ENCODE data around the gene RASGEF1C.

Gene RASGEF1C

DNA sequence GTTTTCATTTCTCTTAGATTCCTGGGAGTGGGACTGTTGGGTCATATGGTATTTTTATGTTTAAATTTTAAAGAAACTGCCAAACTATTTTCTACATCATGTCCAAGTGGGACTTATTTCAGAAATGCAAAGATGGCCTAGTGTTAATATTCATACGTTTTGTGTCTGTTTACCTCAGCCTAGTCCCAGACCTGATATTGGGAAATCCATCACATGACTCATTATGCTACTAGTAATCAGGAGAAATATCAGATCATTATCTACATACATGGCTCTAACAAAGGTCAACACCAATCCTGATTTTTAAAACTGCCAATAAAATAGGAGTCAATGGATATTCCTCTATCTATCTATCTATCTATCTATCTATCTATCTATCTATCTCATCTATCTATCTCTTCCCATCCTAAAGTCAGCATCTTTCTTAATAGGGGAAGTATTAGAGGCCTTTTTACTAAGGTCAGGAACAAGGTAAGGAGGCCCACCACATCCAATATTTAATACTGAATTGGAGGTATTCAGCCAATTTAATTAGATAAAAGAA, 4.7 kb downstream of the RASGEF1C start:
- no peaks in the 10 kb centered on the region for H3K9me3 Mint-ChIP-seq
- no peaks in the 10 kb centered on the region for H3K36me3 Mint-ChIP-seq
- peaks cover 76% of the 10 kb centered on the region for H3K27me3 Mint-ChIP-seq
- no peak overlapping the region for H3K27ac Mint-ChIP-seq
- peaks cover 8% of the 10 kb centered on the region for H3K4me1 Mint-ChIP-seq
- ATAC-seq: no peak
- H3K4me3 Mint-ChIP-seq: no peak overlapping the region

DNA sequence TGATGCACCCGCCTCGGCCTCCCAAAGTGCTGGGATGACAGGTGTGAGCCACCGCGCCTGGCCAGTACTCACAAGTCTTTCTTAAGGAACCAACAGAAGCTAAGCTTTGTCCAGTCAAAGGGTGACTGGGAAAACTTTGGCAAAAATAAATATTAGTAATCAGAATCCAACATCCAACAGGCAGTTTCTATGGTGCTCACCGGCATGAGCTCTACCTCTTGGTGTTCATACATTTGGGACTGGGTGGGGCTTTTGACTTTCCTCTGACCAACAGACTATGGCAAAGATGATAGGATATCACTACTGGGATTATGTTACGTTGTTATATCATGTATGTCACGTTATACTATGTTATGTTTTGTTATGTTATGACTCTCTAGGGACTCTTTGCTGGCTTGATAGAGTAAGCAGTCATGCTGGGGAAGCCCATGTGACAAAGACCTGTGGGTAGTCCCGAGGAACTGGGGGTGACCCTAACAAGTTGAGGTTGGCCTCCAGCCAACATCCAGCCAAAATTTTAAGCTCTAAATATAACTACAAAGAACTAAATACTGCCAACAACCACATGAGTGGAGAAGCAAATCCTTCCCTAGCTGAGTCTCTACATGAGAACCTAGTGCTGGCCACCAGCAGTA, 6.0 kb downstream of the RASGEF1C start:
- no peaks in the 10 kb centered on the region for H3K9me3 Mint-ChIP-seq
- H3K4me1 Mint-ChIP-seq: peaks cover 2% of the 10 kb centered on the region
- no peak overlapping the region for H3K27ac Mint-ChIP-seq
- peaks cover 77% of the 10 kb centered on the region for H3K27me3 Mint-ChIP-seq
- no peak overlapping the region for H3K4me3 Mint-ChIP-seq
- ATAC-seq: no peak
- H3K36me3 Mint-ChIP-seq: no peaks in the 10 kb centered on the region

DNA sequence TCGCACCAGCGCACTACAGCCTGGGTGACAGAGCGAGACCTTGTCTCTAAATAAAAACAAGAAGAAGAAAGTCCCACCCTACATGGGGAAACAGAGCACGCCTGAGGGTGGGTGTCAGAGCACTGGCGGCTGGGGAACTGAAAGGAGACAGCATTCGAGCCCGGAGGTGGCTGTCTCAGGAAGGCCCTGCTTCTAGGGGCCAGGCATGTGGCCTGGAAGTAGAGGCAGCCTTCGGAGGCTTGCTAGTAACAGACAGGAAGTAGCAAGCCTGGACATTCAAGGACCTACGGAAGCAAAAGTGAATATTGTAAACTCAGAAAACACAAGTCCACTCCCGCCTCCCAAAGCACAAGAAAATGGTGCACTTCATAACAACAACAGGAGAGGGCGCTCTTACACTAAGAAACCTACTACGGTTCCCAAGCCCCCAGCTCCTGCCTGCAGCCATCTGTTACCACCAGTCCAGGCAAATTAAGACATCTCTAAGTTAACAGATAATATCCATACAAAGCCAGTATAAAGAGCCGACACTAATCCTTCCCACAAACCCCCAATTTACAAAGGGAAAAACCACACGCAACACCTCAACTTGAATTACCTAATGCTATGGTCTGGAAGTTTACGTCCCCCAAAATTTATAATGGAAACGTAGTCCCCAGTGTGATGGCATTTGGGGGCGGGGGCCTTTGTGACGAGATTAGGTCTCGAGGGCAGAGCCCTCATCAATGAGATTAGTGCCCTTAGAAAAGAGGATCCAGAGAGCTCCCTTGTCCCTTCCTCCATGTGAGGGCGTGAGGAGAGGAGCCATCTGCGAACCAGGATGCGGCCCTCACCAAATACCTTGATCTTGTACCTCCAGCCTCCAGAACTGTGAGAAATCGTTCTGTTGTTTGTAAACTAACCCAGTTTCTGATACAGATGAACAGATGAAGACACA, 7.7 kb downstream of the RASGEF1C start:
- H3K27ac Mint-ChIP-seq: no peak overlapping the region
- ATAC-seq: no peak

DNA sequence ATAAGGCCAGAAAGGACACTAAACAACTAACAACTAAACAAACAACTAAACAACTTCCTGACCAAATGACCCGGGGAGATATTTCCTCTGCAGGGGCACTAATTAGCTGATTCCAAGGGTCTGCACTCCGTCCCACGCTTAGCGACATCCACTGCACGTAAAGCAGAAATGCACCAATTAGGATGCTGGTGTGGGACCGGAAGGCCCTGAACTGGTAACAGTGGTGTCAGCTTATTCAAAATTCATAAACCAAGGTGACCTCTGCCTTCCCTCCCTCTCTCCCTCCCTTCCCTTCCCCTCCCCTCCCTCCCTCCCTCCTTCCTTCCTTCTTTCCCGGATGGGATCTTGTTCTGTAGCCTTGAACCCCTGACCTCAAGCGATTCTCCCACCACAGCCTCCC, 9.6 kb downstream of the RASGEF1C start:
- H3K27ac Mint-ChIP-seq: no peak overlapping the region
- H3K36me3 Mint-ChIP-seq: no peaks in the 10 kb centered on the region
- H3K9me3 Mint-ChIP-seq: no peaks in the 10 kb centered on the region
- H3K4me3 Mint-ChIP-seq: no peak overlapping the region
- H3K4me1 Mint-ChIP-seq: no peaks in the 10 kb centered on the region
- ATAC-seq: no peak
- H3K27me3 Mint-ChIP-seq: peaks cover 60% of the 10 kb centered on the region

More for the DNA sequence above, 7.7 kb downstream of the RASGEF1C start:
- Mint-ChIP-seq H3K27me3 (peaks cover 75% of the 10 kb centered on the region), H3K4me3 (no peak overlapping the region), H3K36me3 (no peaks in the 10 kb centered on the region), H3K4me1 (no peaks in the 10 kb centered on the region), H3K9me3 (no peaks in the 10 kb centered on the region)

DNA sequence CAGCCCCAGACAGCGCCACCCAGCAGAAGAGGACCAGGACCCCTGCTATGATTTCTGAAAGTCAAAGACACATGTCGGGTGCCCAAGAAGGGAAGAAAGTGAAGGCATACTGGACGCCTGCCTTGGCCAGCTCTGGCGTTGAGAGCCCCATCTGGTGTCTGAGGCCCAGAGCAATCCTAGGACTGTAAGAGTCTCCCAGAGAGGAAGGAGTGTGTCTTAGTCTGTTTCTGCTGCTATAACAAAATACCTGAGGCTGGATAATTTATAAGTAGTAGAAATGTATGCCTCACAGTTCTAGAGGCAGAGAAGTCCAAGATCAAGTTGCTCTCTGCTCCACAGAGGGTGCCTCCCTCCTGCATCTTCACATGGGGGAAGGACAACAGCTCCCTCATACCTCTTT, 10.8 kb downstream of the RASGEF1C start:
- H3K36me3 Mint-ChIP-seq: no peaks in the 10 kb centered on the region
- peaks cover 54% of the 10 kb centered on the region for H3K27me3 Mint-ChIP-seq
- no peaks in the 10 kb centered on the region for H3K4me1 Mint-ChIP-seq
- no peak overlapping the region for H3K4me3 Mint-ChIP-seq
- H3K27ac Mint-ChIP-seq: no peak overlapping the region
- ATAC-seq: no peak
- no peaks in the 10 kb centered on the region for H3K9me3 Mint-ChIP-seq

DNA sequence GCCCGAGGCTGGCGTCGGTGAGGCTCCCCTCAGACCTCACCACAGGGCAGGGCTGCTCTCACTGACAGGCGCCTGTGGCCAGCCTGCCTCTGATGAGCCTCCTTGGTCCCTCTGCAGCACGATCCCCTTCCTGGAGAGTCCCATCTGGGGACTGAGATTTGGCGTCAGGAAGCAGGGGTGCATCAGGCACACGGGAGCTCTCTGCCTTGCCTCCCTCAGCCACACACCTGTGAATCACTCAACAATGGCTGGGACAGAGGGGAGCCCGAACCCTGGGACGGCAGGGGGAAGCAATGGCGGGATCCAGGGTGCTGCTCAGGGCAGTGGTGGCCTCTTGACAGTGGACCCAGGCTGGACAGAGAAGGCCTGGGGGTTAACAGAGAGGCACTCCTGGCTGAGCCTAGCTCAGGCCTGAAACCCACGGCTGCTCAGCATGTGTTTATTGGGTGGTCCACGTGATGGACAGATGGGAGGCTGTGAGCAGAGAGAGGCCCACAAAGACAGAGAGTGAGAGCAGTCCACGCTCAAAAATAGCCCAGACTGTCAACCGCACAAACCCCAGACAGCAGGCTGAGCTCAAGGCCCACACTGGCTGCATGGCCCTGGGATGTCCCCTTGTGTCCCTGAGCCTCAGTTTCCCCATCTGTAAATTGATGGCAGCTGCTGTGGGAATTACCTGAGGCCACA, 11.9 kb downstream of the RASGEF1C start:
- H3K27ac Mint-ChIP-seq: no peak overlapping the region
- no peaks in the 10 kb centered on the region for H3K4me1 Mint-ChIP-seq
- ATAC-seq: no peak
- H3K27me3 Mint-ChIP-seq: peaks cover 54% of the 10 kb centered on the region
- no peaks in the 10 kb centered on the region for H3K36me3 Mint-ChIP-seq
- H3K4me3 Mint-ChIP-seq: no peak overlapping the region
- no peaks in the 10 kb centered on the region for H3K9me3 Mint-ChIP-seq

DNA sequence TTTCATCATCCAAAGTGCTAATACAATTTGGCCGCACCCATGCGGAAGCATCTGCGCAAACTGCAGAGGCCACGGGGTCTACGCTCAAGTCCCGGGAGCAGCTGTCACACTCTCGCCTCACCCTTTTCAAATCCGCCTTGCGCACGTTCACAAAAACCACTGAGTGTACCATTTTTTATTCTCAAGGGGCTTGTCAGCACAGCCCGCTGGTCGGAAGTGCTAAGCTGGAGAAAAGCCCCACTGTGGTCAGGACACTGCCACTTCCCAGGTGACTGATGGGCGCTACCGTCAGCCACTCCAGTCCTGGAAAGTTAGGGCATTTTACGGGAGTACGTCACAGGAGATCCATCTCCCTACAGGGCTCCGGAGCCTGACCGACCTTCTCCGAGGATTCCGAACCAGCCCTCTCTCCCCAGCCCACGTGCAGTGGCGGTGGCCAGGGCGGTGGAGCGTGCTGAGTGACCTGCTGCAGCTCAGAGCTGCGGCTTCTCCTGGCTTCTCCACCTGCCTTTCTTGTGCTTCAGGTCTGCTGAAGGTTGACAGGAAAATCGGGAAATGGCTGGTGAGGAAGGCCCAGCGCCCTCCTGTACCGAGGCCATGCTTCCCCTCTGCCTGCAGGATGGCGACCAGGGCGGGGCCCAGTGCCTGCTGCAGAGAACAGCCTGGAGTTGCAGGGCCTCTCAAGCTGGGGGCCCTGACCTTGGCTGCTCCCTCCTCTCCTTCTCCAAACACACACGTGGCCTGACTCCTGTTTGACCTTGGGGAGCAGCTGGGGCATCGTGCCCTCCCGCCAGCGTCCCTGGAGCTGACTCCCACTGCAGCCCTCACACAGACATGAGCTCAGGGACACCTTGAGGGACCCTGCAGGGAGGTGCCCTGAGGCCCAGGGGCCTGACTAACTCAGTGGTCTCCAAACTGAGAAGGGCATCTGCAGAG, 14.3 kb downstream of the RASGEF1C start:
- H3K9me3 Mint-ChIP-seq: no peaks in the 10 kb centered on the region
- H3K36me3 Mint-ChIP-seq: no peaks in the 10 kb centered on the region
- no peak overlapping the region for H3K27ac Mint-ChIP-seq
- H3K27me3 Mint-ChIP-seq: peaks cover 35% of the 10 kb centered on the region
- no peak overlapping the region for H3K4me3 Mint-ChIP-seq
- no peaks in the 10 kb centered on the region for H3K4me1 Mint-ChIP-seq
- ATAC-seq: no peak

DNA sequence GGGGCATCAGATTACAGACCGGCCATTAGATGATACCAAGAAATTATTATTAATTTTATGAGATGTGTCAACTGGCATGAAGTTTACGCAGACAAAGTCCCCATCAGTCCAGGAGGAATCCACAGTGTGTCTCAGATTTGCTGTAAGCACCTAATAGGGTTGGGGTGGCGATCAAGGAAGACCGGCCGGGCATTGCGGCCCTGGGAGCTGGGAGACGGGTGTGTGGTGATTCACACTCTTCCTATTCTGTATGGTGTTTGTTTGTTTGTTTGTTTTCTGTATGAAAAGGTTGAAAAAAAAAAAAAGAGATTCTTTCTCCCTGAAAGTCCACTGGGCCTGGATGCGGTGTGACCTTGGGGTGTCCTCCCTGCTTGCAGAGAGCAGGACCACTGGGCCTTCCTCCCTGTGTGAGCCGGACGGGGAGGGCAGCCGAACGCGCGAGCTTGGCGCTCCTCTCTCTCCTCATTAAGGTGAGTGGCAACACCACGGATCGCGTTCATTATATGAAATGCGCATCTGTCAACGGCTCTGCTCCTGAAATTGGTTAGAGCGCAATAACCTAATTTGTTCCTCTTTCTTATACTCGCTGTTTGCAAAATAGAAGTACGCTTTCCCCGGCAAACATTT, 15.1 kb downstream of the RASGEF1C start:
- H3K4me3 Mint-ChIP-seq: no peak overlapping the region
- peaks cover 3% of the 10 kb centered on the region for H3K9me3 Mint-ChIP-seq
- H3K4me1 Mint-ChIP-seq: no peaks in the 10 kb centered on the region
- peaks cover 36% of the 10 kb centered on the region for H3K27me3 Mint-ChIP-seq
- no peaks in the 10 kb centered on the region for H3K36me3 Mint-ChIP-seq
- ATAC-seq: no peak
- no peak overlapping the region for H3K27ac Mint-ChIP-seq

DNA sequence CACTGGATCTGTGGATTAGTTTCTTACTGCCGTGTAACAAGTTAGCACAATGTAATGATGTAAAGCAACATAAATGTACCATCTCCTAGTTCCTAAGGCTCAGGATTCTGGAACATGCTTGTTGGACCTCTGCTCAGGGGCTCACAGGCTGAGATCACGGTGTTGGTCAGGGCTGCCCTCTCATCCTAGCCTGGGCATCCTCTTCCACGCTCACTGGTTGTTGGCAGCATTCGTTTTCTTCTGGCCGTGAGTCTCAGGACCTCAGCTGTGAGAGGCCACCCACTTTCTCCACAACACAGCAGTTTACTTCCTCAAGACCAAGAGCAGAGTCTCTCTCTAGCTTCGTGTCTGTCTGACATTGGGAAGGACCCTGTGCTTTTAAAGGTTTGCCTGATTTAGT, 17.3 kb downstream of the RASGEF1C start:
- H3K27ac Mint-ChIP-seq: no peak overlapping the region
- no peaks in the 10 kb centered on the region for H3K36me3 Mint-ChIP-seq
- no peaks in the 10 kb centered on the region for H3K4me1 Mint-ChIP-seq
- peaks cover 14% of the 10 kb centered on the region for H3K9me3 Mint-ChIP-seq
- no peak overlapping the region for H3K4me3 Mint-ChIP-seq
- H3K27me3 Mint-ChIP-seq: peaks cover 19% of the 10 kb centered on the region
- ATAC-seq: no peak

DNA sequence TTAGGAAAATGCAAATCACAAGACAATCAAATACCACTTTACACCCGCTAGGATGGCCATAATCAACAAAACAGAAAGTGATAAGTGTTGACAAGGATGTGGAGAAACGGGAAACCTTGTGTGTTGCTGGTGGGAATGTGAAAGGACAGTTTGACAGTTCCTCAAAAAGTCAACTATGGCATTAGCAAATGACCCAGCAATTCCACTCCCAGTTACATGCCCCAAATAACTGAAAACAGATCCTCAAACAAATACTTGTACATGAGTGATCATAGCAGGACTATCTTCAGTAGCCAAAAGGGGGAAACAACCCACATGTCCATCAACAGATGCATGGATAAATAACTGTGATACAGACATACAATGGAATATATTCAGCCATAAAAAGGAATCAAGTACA, 21.2 kb downstream of the RASGEF1C start:
- Mint-ChIP-seq H3K4me1 (no peaks in the 10 kb centered on the region), H3K4me3 (no peak overlapping the region), H3K9me3 (peaks cover 18% of the 10 kb centered on the region), H3K27ac (no peak overlapping the region), H3K36me3 (no peaks in the 10 kb centered on the region), H3K27me3 (peaks cover 12% of the 10 kb centered on the region)
- no peak for ATAC-seq

DNA sequence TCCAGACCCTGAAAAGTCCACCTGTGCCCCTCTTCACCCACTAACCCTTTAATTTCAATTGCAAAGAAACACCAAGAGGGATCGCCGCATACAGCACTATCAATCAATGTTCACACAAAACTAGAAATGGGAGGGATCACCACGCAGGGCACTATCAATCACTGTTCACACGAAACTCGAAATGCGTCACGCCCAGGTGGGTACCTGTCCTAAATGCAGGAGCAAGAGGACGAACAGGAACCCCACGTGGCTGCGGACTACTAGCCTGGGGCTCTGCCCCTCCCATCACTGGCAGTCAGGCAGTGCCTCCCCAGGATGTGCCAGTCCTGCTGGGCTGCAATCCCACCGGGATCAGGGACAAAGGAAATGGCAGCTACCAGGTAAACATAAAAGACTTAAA, 28.2 kb downstream of the RASGEF1C start:
- no peak overlapping the region for H3K27ac Mint-ChIP-seq
- H3K27me3 Mint-ChIP-seq: peaks cover 25% of the 10 kb centered on the region
- ATAC-seq: no peak
- no peak overlapping the region for H3K4me3 Mint-ChIP-seq
- no peaks in the 10 kb centered on the region for H3K36me3 Mint-ChIP-seq
- no peaks in the 10 kb centered on the region for H3K4me1 Mint-ChIP-seq
- H3K9me3 Mint-ChIP-seq: peaks cover 9% of the 10 kb centered on the region

DNA sequence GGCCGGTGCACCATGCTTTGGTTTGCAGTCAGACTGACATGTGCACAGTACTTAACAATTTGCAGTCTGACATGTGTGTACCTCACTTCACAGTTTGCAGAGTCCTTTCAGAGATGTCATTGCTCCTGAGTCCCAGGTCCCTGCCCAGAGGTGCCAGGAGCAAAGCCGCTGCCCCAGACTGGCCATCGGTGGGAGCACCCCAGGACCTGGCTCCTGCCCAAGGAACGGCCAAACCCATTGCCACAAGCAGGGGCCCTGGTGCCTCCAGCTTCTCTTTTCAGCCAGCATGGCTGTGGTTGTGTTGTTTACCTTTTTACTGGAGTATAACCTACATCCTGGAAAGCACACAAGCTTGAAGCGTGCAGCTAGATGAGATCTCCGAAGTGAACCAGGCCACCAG, 28.6 kb downstream of the RASGEF1C start:
- Mint-ChIP-seq H3K9me3 (peaks cover 9% of the 10 kb centered on the region), H3K27me3 (peaks cover 25% of the 10 kb centered on the region), H3K36me3 (no peaks in the 10 kb centered on the region), H3K4me3 (no peak overlapping the region), H3K27ac (no peak overlapping the region), H3K4me1 (no peaks in the 10 kb centered on the region)
- no peak for ATAC-seq

DNA sequence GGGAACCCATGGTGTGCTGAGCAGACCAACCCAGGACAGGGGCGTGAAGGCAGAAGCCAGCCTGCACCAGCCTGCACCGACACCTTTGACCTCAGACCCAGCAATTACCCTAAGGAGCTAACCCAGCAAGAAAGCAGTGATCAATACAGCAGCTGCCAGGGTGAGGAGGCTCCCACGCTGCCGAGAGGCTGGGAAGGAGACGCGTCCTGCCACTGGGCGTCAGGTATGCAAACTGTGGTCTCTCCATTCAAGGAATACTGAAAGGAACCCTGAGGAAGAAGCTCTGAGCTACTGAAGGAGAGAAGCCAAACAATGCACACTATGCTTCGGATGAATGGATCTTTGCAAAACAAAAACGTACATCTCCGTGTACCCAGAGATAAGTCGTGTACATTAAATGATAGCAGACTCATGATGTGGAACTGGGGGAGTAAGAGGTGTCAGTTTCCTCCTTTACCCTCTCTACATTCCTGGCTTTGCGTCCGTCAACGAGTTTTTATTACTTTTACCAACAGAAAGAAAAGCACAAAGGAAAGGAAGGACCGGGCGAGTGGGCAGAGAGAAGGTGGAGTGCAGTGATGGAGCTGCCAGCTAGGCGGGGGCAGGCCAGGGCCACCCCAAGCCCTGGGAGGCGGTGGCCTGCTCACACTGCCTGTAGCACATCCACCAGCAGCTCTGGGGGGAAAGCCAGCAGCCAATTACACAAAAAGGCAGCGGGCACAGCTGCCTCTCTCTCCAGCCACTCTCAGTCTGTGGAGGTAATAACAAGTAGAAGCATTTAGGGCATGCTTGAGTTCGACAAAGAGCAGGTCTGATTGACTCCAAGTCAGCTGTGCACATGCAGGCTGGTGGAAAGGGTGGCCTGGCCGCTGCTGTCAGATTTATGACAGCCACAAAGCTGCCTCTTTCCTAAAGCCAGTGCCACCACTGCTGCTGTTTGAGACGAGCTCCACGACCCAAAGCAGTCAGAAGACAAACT, 29.3 kb downstream of the RASGEF1C start:
- H3K27me3 Mint-ChIP-seq: peaks cover 25% of the 10 kb centered on the region
- H3K27ac Mint-ChIP-seq: no peak overlapping the region
- H3K4me1 Mint-ChIP-seq: no peaks in the 10 kb centered on the region
- H3K36me3 Mint-ChIP-seq: no peaks in the 10 kb centered on the region
- no peak overlapping the region for H3K4me3 Mint-ChIP-seq
- no peak for ATAC-seq
- peaks cover 9% of the 10 kb centered on the region for H3K9me3 Mint-ChIP-seq
